Endothelial cell of umbilical vein (primary cell): ENCODE results near the gene TGFBR3. TPM values are rescaled to one million over a fixed set of nuclear protein-coding genes. Genes with fewer than 3 reads are reported as not detected.
A peak's percentile ranks its signal among the peaks of the same experiment; 100 is the strongest.

Experiments
- BruUV-seq: library from RNA; stranded (reverse); fragments of 400-500 nt; replicated peaks from 2 replicates; lab custom pipeline; 2021; lab: Mats Ljungman, UMichigan
- CTCF ChIA-PET: fragments of 300-600, 350-600 bp; sonication (Branson Sonifier 250); formaldehyde crosslinking; loops from one replicate; lab custom pipeline; 2021; ENCODE audit warnings: antibody characterized with exemption, inconsistent platforms; lab: Charles Lee
- POLR2A ChIA-PET: fragments of 300-600, 350-600 bp; sonication (Branson Sonifier 250); formaldehyde crosslinking; loops from one replicate; lab custom pipeline; 2021; ENCODE audit warnings: antibody characterized with exemption, inconsistent platforms; lab: Charles Lee
- DNase-seq: peaks from one replicate; pipeline ENCODE4 v3.0.0-alpha.2; 2011; ENCODE audit warnings: low read depth, low spot score
- FAIRE-seq: peaks from 2 replicates; lab custom pipeline; 2011; peaks lifted over from hg19 to GRCh38; lab: Jason Lieb, UNC
- H2AFZ ChIP-seq: 2 replicates; pipeline ENCODE4 v1.6.0; 2012; ENCODE audit warnings: low read depth, low read length, control low read depth, inconsistent platforms
- H3K27ac ChIP-seq: 2 replicates; pipeline ENCODE4 v1.5.1; 2011; ENCODE audit warnings: low read depth, mild to moderate bottlenecking, control low read depth, low read length, moderate library complexity; ENCODE audit not compliant: insufficient read depth
- H3K27me3 ChIP-seq, 2 experiments: 2 replicates each; pipeline versions ENCODE4 v1.6.0 to v1.6.1; 2011; ENCODE audit warnings: low read length in 2 of 2, mixed read lengths in 1 of 2; ENCODE audit not compliant: control insufficient read depth in 2 of 2, insufficient read depth in 2 of 2
- H3K36me3 ChIP-seq, 2 experiments: 2 replicates in 1 of 2; 3 replicates in 1 of 2; pipeline ENCODE4 v1.5.1; 2011; ENCODE audit warnings: low read length in 2 of 2, mild to moderate bottlenecking in 1 of 2, moderate library complexity in 1 of 2; ENCODE audit not compliant: control insufficient read depth in 2 of 2, insufficient read depth in 2 of 2; ENCODE audit errors: extremely low read depth in 1 of 2
- H3K4me1 ChIP-seq: 3 replicates; pipeline ENCODE4 v1.5.1; 2011; ENCODE audit warnings: mild to moderate bottlenecking, low read length; ENCODE audit not compliant: control insufficient read depth, insufficient read depth; ENCODE audit errors: extremely low read depth
- H3K4me2 ChIP-seq: 2 replicates; pipeline ENCODE4 v1.6.1; 2011; ENCODE audit warnings: low read length, control low read depth, mixed read lengths; ENCODE audit not compliant: insufficient read depth
- H3K4me3 ChIP-seq, 3 experiments: fragments of 200-600 bp in 1 of 3; sonication (generic), shearing (Covaris generic) in 1 of 3; replicated peaks in 1 of 3; 2 replicates each; pipeline ENCODE4 v1.5.1; 2011 to 2016; ENCODE audit warnings: control low read depth in 3 of 3, low read length in 3 of 3, mild to moderate bottlenecking in 2 of 3, inconsistent platforms in 1 of 3, low read depth in 1 of 3, moderate library complexity in 1 of 3; ENCODE audit not compliant: insufficient read depth in 1 of 3
- H3K79me2 ChIP-seq: 2 replicates; pipeline ENCODE4 v1.6.0; 2012; ENCODE audit warnings: low read length, inconsistent platforms; ENCODE audit not compliant: control insufficient read depth, insufficient read depth
- H3K9ac ChIP-seq: replicated peaks from 2 replicates; pipeline ENCODE3; 2011; ENCODE audit warnings: low read length, control low read depth; ENCODE audit not compliant: insufficient read depth; ENCODE audit errors: extremely low read depth
- H3K9me1 ChIP-seq: replicated peaks from 3 replicates; pipeline ENCODE4 v1.6.0; 2011; ENCODE audit warnings: mild to moderate bottlenecking, low read length; ENCODE audit not compliant: control insufficient read depth, insufficient read depth; ENCODE audit errors: extremely low read depth
- H3K9me3 ChIP-seq: replicated peaks from 2 replicates; pipeline ENCODE4 v1.5.1; 2012; ENCODE audit warnings: low read length, inconsistent platforms; ENCODE audit not compliant: control insufficient read depth, insufficient read depth
- H4K20me1 ChIP-seq: replicated peaks from 2 replicates; pipeline ENCODE3; 2011; ENCODE audit warnings: mild to moderate bottlenecking, low read length; ENCODE audit not compliant: control insufficient read depth, insufficient read depth; ENCODE audit errors: extremely low read depth
- CTCF ChIP-seq, 2 donors: IDR thresholded peaks; 1 replicate in 1 of 2; 2 replicates in 1 of 2; pipeline ENCODE4 v1.5.1; 2011; ENCODE audit warnings: low read length in 2 of 2, mild to moderate bottlenecking in 2 of 2, moderate library complexity in 2 of 2, control low read depth in 1 of 2, inconsistent platforms in 1 of 2, low read depth in 1 of 2; ENCODE audit not compliant: insufficient read depth in 1 of 2; ENCODE audit errors: extremely low read depth in 1 of 2
- EZH2 ChIP-seq: IDR thresholded peaks from 2 replicates; pipeline ENCODE4 v1.6.1; 2012; ENCODE audit warnings: borderline replicate concordance, low read depth, mild to moderate bottlenecking, moderate library complexity, low read length, inconsistent platforms; ENCODE audit not compliant: severe bottlenecking
- FOS ChIP-seq: IDR thresholded peaks from 2 replicates; pipeline ENCODE4 v1.6.1; 2011; ENCODE audit warnings: mild to moderate bottlenecking, low read length, moderate library complexity, borderline replicate concordance; ENCODE audit not compliant: insufficient read depth
- GATA2 ChIP-seq: IDR thresholded peaks from 2 replicates; pipeline ENCODE4 v1.7.0; 2011; ENCODE audit warnings: low read depth, mild to moderate bottlenecking, moderate library complexity, mixed read lengths, low read length; ENCODE audit not compliant: insufficient read length, insufficient read depth
- JUN ChIP-seq: IDR thresholded peaks from 2 replicates; pipeline ENCODE4 v1.6.1; 2011; ENCODE audit warnings: borderline replicate concordance, low read depth; ENCODE audit not compliant: insufficient read length, insufficient read depth
- MYC ChIP-seq: IDR thresholded peaks from one replicate; pipeline ENCODE4 v1.6.1; 2011; ENCODE audit warnings: mild to moderate bottlenecking, low read depth, low read length
- POLR2A ChIP-seq: IDR thresholded peaks from 2 replicates; pipeline ENCODE4 v1.6.1; 2012; ENCODE audit warnings: low read depth, mild to moderate bottlenecking, control low read depth, low read length
- POLR2AphosphoS5 ChIP-seq: IDR thresholded peaks from 2 replicates; pipeline ENCODE4 v1.6.1; 2012; ENCODE audit warnings: low read depth, mild to moderate bottlenecking, control low read depth, low read length, moderate library complexity; ENCODE audit not compliant: insufficient read depth
- dilution Hi-C: fragments of 300-500 bp; cut with MboI; formaldehyde crosslinking; loops from one replicate; pipeline ENCODE4 v1.15.0; 2019; ENCODE audit warnings: low sequenced_read_pairs; ENCODE audit not compliant: extremely low pct_ligation_motif_present
- intact Hi-C: fragments of 100-400 bp; cut with micrococcal nuclease; formaldehyde crosslinking; loops from one replicate; pipeline ENCODE4 v1.10.0; 2022
- polyA plus RNA-seq, 4 experiments: library from polyadenylated mRNA; depleted of rRNA in 3 of 4; stranded (reverse) in 3 of 4; unstranded in 1 of 4; fragments of >200 nt; gene quantifications; 2 replicates each; pipeline versions ENCODE4 v1.2.1 to v1.2.3, GENCODE V29; 2011 to 2012; ENCODE audit warnings: missing spikeins in 1 of 4
- total RNA-seq: library from RNA; stranded (reverse); gene quantifications from 2 replicates; pipeline ENCODE4 v1.2.3, GENCODE V29; 2021
- TF ChIP-seq, protein P1 (sequence below): IDR thresholded peaks from 2 replicates; pipeline ENCODE4 v1.6.1; 2011; ENCODE audit not compliant: insufficient read depth, insufficient read length

TGFBR3 gene
- total and polyA plus RNA-seq, 2 donors (not counting 3 experiments of a cell fraction or from before 2014, with no cell fraction given) = 8.0 to 13.4 TPM

GRCh38 chr1:91674107-91674506 lies 211.8 kb downstream of the TGFBR3 start:
- Histone ChIP-seq H3K9me1 (no peaks in the 10 kb centered on the region), H3K9ac (no peak overlapping the region), H4K20me1 (no peaks in the 10 kb centered on the region), H3K36me3 (no peaks in the 10 kb centered on the region), H3K4me3 (no peak overlapping the region), H3K79me2 (no peaks in the 10 kb centered on the region), H3K27me3 (no peaks in the 10 kb centered on the region), H3K27ac (no peak overlapping the region), H3K9me3 (no peaks in the 10 kb centered on the region), H2AFZ (no peak overlapping the region), H3K4me1 (no peaks in the 10 kb centered on the region), H3K4me2 (no peak overlapping the region)
- TF ChIP-seq FOS (no peak), POLR2A (no peak), JUN (no peak), MYC (no peak), CTCF (IDR thresholded peaks at IDR 0.05; ENCODE audit: extremely low read depth in 1 of 2, insufficient read depth in 1 of 2, low read depth in 1 of 2, low read length in 2 of 2) (no peak), EZH2 (no peak), POLR2AphosphoS5 (no peak), GATA2 (no peak)
- TF ChIP-seq, protein P1, sequence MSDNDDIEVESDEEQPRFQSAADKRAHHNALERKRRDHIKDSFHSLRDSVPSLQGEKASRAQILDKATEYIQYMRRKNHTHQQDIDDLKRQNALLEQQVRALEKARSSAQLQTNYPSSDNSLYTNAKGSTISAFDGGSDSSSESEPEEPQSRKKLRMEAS = no peak
- dilution Hi-C loops (no loop called here), intact Hi-C loops (no loop called here)
- no peak for DNase-seq
- BruUV-seq = no TSS peak
- CTCF ChIA-PET = interaction anchor here (0.9 kb wide), 1 partner anchor 10 kb away, joined by 3 read pairs; no protein-coding TSS in a partner anchor
- POLR2A ChIA-PET = no interaction called here
- peak; percentile 31 for FAIRE-seq
